Adrenal gland (tissue), 5 donors: ENCODE results near the gene TAF1C.

ENCODE experiments used
- POLR2A ChIP-seq, 2 donors: fragments of 450-650 bp; IDR thresholded peaks; one replicate each; pipeline ENCODE4 v1.6.1; 2017; ENCODE audit warnings: antibody characterized with exemption in 2 of 2, mild to moderate bottlenecking in 2 of 2, moderate library complexity in 1 of 2
- TF ChIP-seq, protein P1 (sequence below), 6 experiments: fragments of 450-650 bp in 4 of 6; fragments of 200-600 bp in 2 of 6; sonication (generic) in 1 of 6; IDR thresholded peaks; 1 replicate in 5 of 6; 2 replicates in 1 of 6; pipeline versions ENCODE4 v1.5.1 to v1.8.0; 2016 to 2021; ENCODE audit warnings: antibody characterized with exemption in 6 of 6, mild to moderate bottlenecking in 2 of 6, moderate library complexity in 1 of 6
- donor health status: DM: no; HTN: no; CAD: no.

DNA sequence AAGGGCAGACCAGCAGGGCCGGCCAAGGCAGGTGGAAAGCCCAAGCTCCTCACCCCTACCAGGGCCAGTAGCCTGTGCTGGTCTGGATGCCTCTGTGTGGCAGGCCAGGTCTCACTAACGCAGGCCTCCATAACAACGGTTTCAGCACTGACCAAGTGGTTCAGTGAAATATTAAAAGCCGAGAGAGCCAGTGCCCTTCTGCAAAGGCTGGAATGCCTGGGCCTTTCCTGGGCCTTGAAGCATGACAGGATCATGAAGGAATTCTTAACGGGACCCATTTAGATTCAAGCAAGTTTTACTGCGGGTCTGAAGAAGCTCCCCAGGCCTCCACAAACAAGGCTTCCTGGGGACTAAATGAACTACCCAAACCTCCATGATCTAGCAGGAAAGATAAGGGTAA, 20.4 kb upstream of the TAF1C start:
- TF ChIP-seq, protein P1, sequence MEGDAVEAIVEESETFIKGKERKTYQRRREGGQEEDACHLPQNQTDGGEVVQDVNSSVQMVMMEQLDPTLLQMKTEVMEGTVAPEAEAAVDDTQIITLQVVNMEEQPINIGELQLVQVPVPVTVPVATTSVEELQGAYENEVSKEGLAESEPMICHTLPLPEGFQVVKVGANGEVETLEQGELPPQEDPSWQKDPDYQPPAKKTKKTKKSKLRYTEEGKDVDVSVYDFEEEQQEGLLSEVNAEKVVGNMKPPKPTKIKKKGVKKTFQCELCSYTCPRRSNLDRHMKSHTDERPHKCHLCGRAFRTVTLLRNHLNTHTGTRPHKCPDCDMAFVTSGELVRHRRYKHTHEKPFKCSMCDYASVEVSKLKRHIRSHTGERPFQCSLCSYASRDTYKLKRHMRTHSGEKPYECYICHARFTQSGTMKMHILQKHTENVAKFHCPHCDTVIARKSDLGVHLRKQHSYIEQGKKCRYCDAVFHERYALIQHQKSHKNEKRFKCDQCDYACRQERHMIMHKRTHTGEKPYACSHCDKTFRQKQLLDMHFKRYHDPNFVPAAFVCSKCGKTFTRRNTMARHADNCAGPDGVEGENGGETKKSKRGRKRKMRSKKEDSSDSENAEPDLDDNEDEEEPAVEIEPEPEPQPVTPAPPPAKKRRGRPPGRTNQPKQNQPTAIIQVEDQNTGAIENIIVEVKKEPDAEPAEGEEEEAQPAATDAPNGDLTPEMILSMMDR (IDR thresholded peaks at IDR 0.05): no peak
- no peak for TF ChIP-seq POLR2A (IDR thresholded peaks at IDR 0.05)
